ENCODE data around the gene TBL1XR1.

DNA sequence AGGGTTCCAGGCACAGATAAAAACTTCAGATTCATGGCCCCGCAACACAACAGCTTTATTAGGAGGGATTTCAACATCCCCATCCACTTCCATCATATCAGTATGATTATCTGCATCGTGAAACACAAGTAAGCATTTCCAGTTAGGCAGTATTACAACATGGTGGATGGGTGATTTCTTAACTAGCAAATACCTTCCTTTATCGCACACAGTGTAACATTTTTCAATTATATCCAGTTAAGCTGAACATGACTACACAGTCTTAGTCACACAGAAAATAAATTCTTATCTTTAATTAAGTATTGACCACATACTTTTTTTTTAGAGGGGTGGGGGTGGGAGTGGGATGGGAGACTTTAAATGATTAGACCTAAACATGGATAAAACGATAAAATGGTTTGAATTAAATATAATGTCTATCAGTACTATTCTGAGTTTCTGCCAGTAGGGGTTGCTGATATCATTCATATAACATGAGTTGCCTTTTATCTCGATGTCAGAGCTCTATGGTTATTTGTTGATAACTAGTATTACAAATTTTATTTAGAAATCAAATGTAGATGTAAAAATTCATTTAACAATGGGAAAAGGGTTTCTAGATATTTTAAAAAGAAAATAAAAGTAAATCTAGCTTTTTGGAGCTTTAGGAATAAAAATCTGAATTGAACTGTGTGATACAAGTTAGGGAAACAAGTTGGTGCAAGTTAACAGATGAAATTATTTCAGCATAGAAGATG, 146.6 kb downstream of the TBL1XR1 start:
- TF ChIP-seq EZH2 (IDR thresholded peaks at IDR 0.05): no peak
- TF ChIP-seq CTCF (IDR thresholded peaks at IDR 0.05): peak; percentile 55

Measured in neural progenitor cell (in vitro differentiated cells).